ENCODE data around the gene NT5DC1.

GRCh38 chr6:116154887-116155286 lies 54.2 kb downstream of the NT5DC1 start:
- TF ChIP-seq CTCF (IDR thresholded peaks at IDR 0.05 in 4 of 5, conservative IDR thresholded peaks at IDR 0.05 in 1 of 5): no peak
- no peak for TF ChIP-seq POLR2A (IDR thresholded peaks at IDR 0.05)
